Fibroblast of lung (primary cell): ENCODE data around the gene HSPA12B. TPM values are rescaled to one million over a fixed set of nuclear protein-coding genes. Genes with fewer than 3 reads are reported as not detected.

Experiments
- DNase-seq, 2 donors: peaks; one replicate each; pipeline versions ENCODE4 v3.0.0 to v3.0.0-alpha.2; 2010; ENCODE audit warnings: low read depth in 2 of 2
- H2AFZ ChIP-seq: 2 replicates; pipeline ENCODE4 v1.5.1; 2012; ENCODE audit warnings: low read length, control low read depth, inconsistent platforms
- H3K27ac ChIP-seq: 2 replicates; pipeline ENCODE4 v1.5.1; 2011; ENCODE audit warnings: low read length, control low read depth; ENCODE audit not compliant: insufficient read depth
- H3K27me3 ChIP-seq: 2 replicates; pipeline ENCODE4 v1.5.1; 2011; ENCODE audit warnings: mild to moderate bottlenecking, low read length; ENCODE audit not compliant: control insufficient read depth, insufficient read depth
- H3K36me3 ChIP-seq: 2 replicates; pipeline ENCODE4 v1.5.1; 2011; ENCODE audit warnings: low read length; ENCODE audit not compliant: control insufficient read depth, insufficient read depth
- H3K4me1 ChIP-seq: 2 replicates; pipeline ENCODE4 v1.5.1; 2011; ENCODE audit warnings: low read length; ENCODE audit not compliant: control insufficient read depth, insufficient read depth; ENCODE audit errors: extremely low read depth
- H3K4me2 ChIP-seq: 2 replicates; pipeline ENCODE4 v1.5.1; 2011; ENCODE audit warnings: low read length, control low read depth; ENCODE audit not compliant: insufficient read depth; ENCODE audit errors: extremely low read depth
- H3K4me3 ChIP-seq, 4 experiments: fragments of 200-600 bp in 1 of 4; sonication (generic) in 1 of 4; replicated peaks in 1 of 4; 2 replicates each; pipeline ENCODE4 v1.5.1; 2011 to 2016; ENCODE audit warnings: low read length in 4 of 4, low read depth in 3 of 4, mild to moderate bottlenecking in 3 of 4, control low read depth in 2 of 4, inconsistent platforms in 1 of 4, mixed read lengths in 1 of 4; ENCODE audit not compliant: insufficient read depth in 1 of 4; ENCODE audit errors: control extremely low read depth in 1 of 4
- H3K79me2 ChIP-seq: 2 replicates; pipeline ENCODE4 v1.5.1; 2012; ENCODE audit warnings: mild to moderate bottlenecking, low read length, inconsistent platforms; ENCODE audit not compliant: control insufficient read depth, insufficient read depth
- H3K9ac ChIP-seq: 2 replicates; pipeline ENCODE4 v1.5.1; 2011; ENCODE audit warnings: mild to moderate bottlenecking, low read length, control low read depth; ENCODE audit not compliant: insufficient read depth
- H3K9me3 ChIP-seq: 2 replicates; pipeline ENCODE4 v1.5.1; 2012; ENCODE audit warnings: low read depth, low read length; ENCODE audit not compliant: control insufficient read depth, insufficient read depth
- H4K20me1 ChIP-seq: 2 replicates; pipeline ENCODE4 v1.5.1; 2011; ENCODE audit warnings: low read length; ENCODE audit not compliant: control insufficient read depth, insufficient read depth; ENCODE audit errors: extremely low read depth
- EZH2 ChIP-seq: IDR thresholded peaks from 2 replicates; pipeline ENCODE4 v1.5.1; 2012; ENCODE audit warnings: low read length, control low read depth, mild to moderate bottlenecking; ENCODE audit errors: missing control alignments
- polyA plus RNA-seq, 2 donors: library from polyadenylated mRNA; depleted of rRNA in 1 of 2; stranded (reverse) in 1 of 2; unstranded in 1 of 2; fragments of >200 nt; gene quantifications; 2 replicates each; pipeline ENCODE4 v1.2.1, GENCODE V29; 2011 to 2012; ENCODE audit warnings: missing spikeins in 1 of 2
- total RNA-seq: library from RNA; depleted of rRNA; stranded (reverse); fragments of >200 nt; gene quantifications from 2 replicates; pipeline ENCODE4 v1.2.1, GENCODE V29; 2014
- TF ChIP-seq, protein P1 (sequence below), 2 donors: IDR thresholded peaks in 1 of 2; conservative IDR thresholded peaks in 1 of 2; 1 replicate in 1 of 2; 2 replicates in 1 of 2; pipeline ENCODE4 v1.5.1; 2011 to 2012; ENCODE audit warnings: low read length in 2 of 2, control low read depth in 1 of 2, inconsistent platforms in 1 of 2, low read depth in 1 of 2, mild to moderate bottlenecking in 1 of 2

Gene HSPA12B
- total and polyA plus RNA-seq, 2 donors (not counting 1 experiment from before 2014, with no cell fraction given): 0.02 to 0.17 TPM

- H3K9me3 ChIP-seq: no peaks in the 10 kb centered on the region
- H3K27ac ChIP-seq: no peak overlapping the region
- H3K79me2 ChIP-seq: peaks cover 11% of the 10 kb centered on the region
- H4K20me1 ChIP-seq: no peaks in the 10 kb centered on the region
- no peak overlapping the region for H3K4me3 ChIP-seq
- DNase-seq: no peak
- no peak overlapping the region for H3K4me2 ChIP-seq
- no peak overlapping the region for H2AFZ ChIP-seq
- H3K9ac ChIP-seq: no peak overlapping the region
- no peaks in the 10 kb centered on the region for H3K36me3 ChIP-seq
- TF ChIP-seq, protein P1, sequence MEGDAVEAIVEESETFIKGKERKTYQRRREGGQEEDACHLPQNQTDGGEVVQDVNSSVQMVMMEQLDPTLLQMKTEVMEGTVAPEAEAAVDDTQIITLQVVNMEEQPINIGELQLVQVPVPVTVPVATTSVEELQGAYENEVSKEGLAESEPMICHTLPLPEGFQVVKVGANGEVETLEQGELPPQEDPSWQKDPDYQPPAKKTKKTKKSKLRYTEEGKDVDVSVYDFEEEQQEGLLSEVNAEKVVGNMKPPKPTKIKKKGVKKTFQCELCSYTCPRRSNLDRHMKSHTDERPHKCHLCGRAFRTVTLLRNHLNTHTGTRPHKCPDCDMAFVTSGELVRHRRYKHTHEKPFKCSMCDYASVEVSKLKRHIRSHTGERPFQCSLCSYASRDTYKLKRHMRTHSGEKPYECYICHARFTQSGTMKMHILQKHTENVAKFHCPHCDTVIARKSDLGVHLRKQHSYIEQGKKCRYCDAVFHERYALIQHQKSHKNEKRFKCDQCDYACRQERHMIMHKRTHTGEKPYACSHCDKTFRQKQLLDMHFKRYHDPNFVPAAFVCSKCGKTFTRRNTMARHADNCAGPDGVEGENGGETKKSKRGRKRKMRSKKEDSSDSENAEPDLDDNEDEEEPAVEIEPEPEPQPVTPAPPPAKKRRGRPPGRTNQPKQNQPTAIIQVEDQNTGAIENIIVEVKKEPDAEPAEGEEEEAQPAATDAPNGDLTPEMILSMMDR (conservative IDR thresholded peaks at IDR 0.05 in 1 of 2, IDR thresholded peaks at IDR 0.05 in 1 of 2; ENCODE audit: low read depth in 1 of 2, low read length in 2 of 2): no peak
- TF ChIP-seq EZH2: no peak
- H3K4me1 ChIP-seq: peaks cover 14% of the 10 kb centered on the region
- H3K27me3 ChIP-seq: no peaks in the 10 kb centered on the region
These were observed 46.5 kb downstream of the HSPA12B start for GRCh38 chr20:3778976-3779375.

DNA sequence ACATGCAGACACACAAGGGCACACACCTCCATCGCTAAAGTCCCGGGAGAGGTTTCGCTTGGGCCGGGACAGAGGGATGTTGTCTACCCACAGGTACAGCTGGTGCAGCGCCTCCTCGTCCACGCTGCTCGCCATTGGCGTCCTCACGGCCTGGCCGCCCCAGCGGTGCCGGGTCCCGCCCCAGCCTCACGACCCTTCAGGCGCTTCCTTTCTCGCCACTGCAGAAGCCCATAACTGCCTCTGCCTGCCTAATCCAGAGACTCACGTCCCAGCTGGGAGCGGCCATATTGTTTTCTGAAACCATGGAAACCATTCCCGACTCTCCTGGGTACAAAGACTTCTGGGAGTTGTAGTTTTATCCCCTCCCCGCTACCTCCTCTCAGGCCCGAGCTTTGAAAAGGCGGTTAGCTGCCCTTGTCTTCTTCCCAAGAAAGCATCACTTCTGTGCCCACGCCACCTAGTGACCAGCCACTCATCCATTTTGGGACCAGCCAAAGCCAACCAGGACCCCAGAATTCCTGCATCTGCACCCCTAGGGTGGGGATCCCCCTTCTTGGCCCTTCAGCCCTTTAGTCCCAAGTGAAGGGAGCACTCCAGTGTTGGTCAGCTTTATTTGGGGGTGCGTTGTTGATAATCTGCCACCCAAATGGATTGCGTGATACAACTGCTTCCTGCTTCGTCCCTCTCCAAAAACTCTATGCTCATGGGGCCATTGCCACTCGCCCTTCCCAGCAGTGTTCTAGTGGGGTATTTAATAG is 48.8 kb downstream of the HSPA12B start, which contains the start of gene SPEF1:
Gene SPEF1 (minus strand): TSS at position 296 of the 758 bp plus-strand sequence. CDS start 161 bp downstream, at position 135.
- Histone ChIP-seq H3K4me1 (peaks cover 23% of the 10 kb centered on the region), H3K27ac (no peak within 1 kb of the TSS), H3K9me3 (no peaks in the 10 kb centered on the region), H4K20me1 (peaks cover 2% of the 10 kb centered on the region), H3K4me3 (peak within 1 kb of the TSS; percentile 35 to 51 (median 44)), H3K9ac (peak within 1 kb of the TSS; percentile 10), H3K36me3 (peaks cover 5% of the 10 kb centered on the region), H3K79me2 (peaks cover 34% of the 10 kb centered on the region), H2AFZ (peak within 1 kb of the TSS; percentile 52), H3K27me3 (no peaks in the 10 kb centered on the region), H3K4me2 (peak within 1 kb of the TSS; percentile 99)
- TF ChIP-seq, protein P1 (conservative IDR thresholded peaks at IDR 0.05 in 1 of 2, IDR thresholded peaks at IDR 0.05 in 1 of 2; ENCODE audit: low read depth in 1 of 2, low read length in 2 of 2): peak; percentile 36 to 50
- no peak for TF ChIP-seq EZH2
- peak; percentile 87 to 92 for DNase-seq

- H3K79me2 ChIP-seq: peaks cover 34% of the 10 kb centered on the region
- no peak overlapping the region for H2AFZ ChIP-seq
- H3K4me3 ChIP-seq: no peak overlapping the region
- no peak overlapping the region for H3K9ac ChIP-seq
- H4K20me1 ChIP-seq: peaks cover 2% of the 10 kb centered on the region
- H3K4me1 ChIP-seq: peaks cover 23% of the 10 kb centered on the region
- no peaks in the 10 kb centered on the region for H3K27me3 ChIP-seq
- no peaks in the 10 kb centered on the region for H3K9me3 ChIP-seq
- H3K4me2 ChIP-seq: no peak overlapping the region
- DNase-seq: no peak
- TF ChIP-seq, protein P1 (conservative IDR thresholded peaks at IDR 0.05 in 1 of 2, IDR thresholded peaks at IDR 0.05 in 1 of 2; ENCODE audit: low read depth in 1 of 2, low read length in 2 of 2): no peak
- peaks cover 5% of the 10 kb centered on the region for H3K36me3 ChIP-seq
- no peak overlapping the region for H3K27ac ChIP-seq
These were observed 50.1 kb downstream of the HSPA12B start for GRCh38 chr20:3782597-3782996.
